ENCODE data around the gene TK1.

The TK1 gene

DNA sequence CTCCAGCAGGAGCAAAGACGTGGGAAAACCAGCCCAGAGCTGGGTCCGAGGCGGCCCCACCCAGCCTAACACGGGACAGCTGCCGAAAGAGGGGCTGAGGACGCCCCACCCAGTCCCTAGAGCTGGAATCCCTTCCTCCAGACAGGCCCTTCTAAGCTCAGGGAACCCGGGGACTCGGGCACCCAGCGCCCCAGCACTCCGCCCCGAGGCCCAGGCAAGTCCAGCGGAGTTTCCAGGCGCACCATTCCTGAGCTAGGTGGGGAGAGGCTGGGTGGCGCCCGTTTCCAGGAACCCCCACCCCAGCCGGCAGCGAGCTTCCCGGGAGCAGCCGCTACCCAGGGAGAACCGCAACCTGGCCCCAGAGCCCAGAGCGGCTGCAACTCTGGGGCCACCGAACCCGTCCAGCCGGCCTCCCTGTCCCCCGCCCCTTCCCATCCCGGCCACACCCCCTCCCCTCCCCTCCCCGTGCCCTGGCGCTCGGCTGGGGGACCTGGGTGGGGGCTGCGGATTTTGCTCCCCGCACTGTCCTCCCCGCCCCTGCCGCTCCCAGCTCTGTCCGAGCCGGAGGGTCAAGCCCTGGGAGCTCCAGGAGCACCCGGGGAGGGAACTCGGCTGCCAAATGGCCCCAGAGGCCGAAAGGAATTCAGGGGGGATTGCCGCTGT, 58.8 kb downstream of the TK1 start:
- TF ChIP-seq, protein P1, sequence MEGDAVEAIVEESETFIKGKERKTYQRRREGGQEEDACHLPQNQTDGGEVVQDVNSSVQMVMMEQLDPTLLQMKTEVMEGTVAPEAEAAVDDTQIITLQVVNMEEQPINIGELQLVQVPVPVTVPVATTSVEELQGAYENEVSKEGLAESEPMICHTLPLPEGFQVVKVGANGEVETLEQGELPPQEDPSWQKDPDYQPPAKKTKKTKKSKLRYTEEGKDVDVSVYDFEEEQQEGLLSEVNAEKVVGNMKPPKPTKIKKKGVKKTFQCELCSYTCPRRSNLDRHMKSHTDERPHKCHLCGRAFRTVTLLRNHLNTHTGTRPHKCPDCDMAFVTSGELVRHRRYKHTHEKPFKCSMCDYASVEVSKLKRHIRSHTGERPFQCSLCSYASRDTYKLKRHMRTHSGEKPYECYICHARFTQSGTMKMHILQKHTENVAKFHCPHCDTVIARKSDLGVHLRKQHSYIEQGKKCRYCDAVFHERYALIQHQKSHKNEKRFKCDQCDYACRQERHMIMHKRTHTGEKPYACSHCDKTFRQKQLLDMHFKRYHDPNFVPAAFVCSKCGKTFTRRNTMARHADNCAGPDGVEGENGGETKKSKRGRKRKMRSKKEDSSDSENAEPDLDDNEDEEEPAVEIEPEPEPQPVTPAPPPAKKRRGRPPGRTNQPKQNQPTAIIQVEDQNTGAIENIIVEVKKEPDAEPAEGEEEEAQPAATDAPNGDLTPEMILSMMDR (conservative IDR thresholded peaks at IDR 0.05; ENCODE audit: low read depth, low read length) = no peak
- no peak for DNase-seq (ENCODE audit: low read depth)
- peak overlapping the region; percentile 65 for H3K4me3 ChIP-seq (ENCODE audit: low read depth, low read length)

DNA sequence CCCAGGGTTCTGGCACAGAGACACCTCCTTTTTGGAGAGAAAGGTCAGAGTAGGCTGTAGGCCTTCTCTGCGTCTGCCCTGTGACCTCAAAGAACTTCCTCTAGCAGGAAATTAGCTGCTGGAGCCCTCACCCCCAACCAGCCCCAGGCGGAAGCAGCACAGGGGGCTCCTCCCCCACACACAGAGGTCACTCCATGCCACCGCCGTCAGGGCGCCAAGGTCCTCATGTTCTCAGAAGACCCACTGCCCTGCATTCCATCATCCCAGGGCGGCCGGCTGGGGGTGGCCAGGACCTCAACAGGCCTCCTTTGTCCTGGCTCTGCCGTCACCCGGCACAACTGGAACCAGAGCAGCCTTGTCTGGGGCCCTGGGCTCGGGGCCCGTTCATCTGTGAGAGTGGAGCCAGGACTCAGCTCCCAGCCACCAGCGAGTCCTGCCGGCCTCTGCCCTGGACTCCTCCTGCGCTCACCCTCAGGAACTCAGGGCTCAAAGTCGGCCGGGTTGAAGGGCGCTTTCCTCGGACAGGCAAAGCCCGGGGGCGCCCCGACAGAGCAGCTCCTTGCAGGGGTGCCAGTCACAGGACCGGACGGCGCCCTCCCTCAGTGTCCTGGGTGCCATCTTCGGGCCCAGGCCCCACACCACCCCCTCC, 59.5 kb downstream of the TK1 start:
- TF ChIP-seq, protein P1 (conservative IDR thresholded peaks at IDR 0.05; ENCODE audit: low read depth, low read length) = no peak

DNA sequence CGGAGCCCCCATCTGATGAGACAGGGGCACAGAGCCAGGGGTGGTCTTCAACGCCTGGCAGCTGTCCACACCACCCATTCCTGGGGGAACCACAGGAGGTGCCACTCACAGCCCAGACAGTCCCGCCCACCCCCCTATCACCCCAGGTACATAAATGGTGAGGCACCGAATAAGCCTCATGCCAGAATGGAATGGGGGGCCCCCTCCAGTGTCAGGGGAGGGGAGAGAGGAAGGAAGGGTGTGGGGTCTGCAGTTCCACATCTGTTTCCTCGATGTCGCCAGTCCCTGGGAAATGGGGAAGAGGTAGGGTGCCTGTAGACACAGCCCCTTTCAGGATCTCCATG, 60.0 kb downstream of the TK1 start:
- DNase-seq (ENCODE audit: low read depth) = no peak
- no peak overlapping the region for H3K4me3 ChIP-seq (ENCODE audit: low read depth, low read length)

More for the DNA sequence above, 59.5 kb downstream of the TK1 start:
- no peak for DNase-seq (ENCODE audit: low read depth)
- H3K4me3 ChIP-seq (ENCODE audit: low read depth, low read length) = peak overlapping the region; percentile 65

DNA sequence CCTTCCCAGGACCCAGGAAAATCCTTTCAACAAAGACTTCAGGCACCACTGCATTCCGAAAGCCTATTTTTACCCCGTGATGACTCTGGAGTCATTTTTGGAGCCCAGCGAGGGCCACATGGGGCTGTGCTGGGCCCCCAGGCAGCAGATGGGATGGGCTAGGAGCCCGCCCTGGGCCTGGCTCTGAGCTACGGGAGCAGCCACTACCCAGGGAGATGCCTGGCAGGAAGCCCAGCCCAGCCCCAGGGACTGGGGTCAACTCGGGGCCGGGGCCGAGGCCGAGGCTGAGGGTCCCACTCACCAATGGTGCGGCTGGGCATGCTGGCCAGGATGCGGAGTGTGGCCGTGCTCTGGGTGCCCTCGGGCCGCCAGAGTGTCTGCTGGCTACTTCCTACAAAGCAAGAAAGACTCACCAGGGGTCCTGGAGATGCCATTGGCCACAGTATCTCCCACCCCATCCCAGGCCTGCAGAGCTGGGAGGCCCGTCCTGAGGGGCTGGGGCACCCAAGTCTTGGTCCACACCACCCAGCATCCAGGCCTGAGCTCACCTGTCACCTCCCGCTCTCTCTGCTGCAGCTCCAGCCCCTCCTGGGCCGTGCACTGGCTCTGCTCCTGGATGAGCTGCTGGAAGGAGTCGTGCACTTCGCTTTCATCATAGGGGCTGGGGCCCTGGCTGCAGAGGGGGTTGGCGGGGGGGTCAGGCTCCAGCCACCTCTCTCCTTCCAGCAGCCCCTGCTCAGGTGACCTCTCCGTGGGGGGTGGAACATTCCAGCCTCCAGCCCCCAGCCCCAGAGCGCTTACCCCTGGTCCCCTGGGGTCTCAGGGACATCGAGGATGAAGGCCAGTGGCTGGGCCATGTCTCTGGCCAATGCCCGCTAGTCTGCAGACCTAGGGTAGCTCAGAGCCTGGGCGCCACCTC, 60.6 kb downstream of the TK1 start:
- H3K4me3 ChIP-seq (ENCODE audit: low read depth, low read length) = no peak overlapping the region
- DNase-seq (ENCODE audit: low read depth) = no peak
- TF ChIP-seq, protein P1 (conservative IDR thresholded peaks at IDR 0.05; ENCODE audit: low read depth, low read length) = no peak

More for the DNA sequence above, 60.0 kb downstream of the TK1 start:
- TF ChIP-seq, protein P1 (conservative IDR thresholded peaks at IDR 0.05; ENCODE audit: low read depth, low read length) = no peak

DNA sequence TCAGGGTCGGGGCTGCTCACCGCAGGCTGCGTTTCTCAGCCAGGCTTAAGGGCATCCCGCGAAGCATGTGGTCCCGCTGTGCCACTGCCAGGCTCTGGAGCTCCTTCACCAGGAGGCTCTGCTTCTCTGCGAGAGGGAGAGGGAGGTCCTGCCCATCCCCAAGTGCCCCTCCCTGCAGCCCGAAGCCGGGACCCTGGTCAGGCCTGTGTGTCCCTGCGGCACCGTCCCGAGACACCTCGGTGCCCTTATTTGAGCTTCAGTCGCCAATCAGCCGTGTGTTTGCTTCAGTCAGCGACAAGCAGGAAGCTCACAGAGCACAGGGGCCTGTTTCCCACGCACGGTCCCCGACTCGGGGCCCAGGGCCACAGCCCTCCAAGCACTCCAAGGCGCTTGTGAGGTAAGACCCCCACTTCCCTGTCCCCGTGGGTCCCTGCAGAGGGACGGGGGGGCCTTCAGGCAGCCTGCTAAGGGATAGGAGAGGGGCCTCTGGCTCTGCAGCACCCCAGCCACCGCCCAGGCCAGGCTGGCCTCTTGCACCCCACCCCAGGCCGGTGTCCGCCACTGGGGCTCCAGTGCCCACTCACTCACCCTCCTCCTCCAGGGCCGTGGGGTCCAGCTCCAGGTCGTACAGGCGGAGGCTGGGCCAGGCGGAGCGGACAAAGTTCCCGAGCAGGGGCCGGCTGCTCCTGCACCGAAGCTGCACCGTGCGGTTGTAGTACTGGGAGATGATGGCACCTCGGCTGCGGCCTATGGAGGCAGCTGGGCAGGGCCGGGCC, 61.5 kb downstream of the TK1 start:
- TF ChIP-seq, protein P1 (conservative IDR thresholded peaks at IDR 0.05; ENCODE audit: low read depth, low read length) = no peak
- H3K4me3 ChIP-seq (ENCODE audit: low read depth, low read length) = no peak overlapping the region
- DNase-seq (ENCODE audit: low read depth) = no peak

DNA sequence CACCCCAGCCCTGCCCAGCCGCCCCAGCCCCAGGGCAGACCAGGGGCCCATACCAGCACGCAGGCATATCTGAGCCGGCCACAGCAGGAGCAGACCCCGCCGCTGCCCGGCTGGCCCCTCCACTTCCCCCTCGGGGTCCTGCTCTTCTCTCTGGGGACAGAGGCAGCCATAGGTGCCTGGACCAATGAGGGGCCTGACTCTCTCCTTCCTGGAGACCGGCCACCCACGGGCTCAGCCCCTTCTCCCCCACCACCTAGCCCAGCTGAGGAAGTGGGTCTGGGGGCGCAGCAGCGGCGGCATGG, 62.1 kb downstream of the TK1 start:
- H3K4me3 ChIP-seq (ENCODE audit: low read depth, low read length) = no peak overlapping the region
- TF ChIP-seq, protein P1 (conservative IDR thresholded peaks at IDR 0.05; ENCODE audit: low read depth, low read length) = no peak
- no peak for DNase-seq (ENCODE audit: low read depth)

Measured in choroid plexus epithelial cell (primary cell).